ENCODE measurements around the gene PTPRT.

- TF ChIP-seq CTCF (conservative IDR thresholded peaks at IDR 0.05; ENCODE audit: low read depth, low read length) (no peak), EZH2 (IDR thresholded peaks at IDR 0.05; ENCODE audit: borderline replicate concordance, low read depth, low read length, poor library complexity, severe bottlenecking) (no peak)
These were observed 636.3 kb downstream of the PTPRT start for GRCh38 chr20:42553374-42553773.
